ENCODE measurements around the gene CALML3.

Gene CALML3

DNA sequence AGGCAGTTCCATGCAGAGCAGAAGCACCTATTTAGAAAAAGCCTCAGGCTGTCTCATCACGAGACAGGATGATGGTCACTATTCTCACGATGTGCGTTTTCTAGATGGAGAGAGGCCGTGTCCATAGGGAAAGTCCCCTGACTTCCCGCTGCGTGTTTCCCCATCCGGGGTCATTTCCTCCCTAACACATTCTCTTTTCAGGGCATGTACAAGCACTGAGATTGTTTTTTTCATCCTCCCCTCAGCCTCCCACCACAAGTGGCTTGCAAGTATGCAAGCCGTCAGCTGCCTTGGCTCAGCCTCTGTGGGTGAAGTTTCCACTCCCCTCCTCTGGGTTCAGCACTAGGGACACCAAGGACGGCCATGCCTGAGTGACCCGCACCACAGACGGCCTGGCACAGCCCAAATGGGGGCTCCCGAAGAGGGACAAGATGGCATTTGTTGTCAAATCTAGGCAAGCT lies 22.7 kb upstream of the CALML3 start:
- CTCF ChIA-PET: interaction anchor here (0.6 to 0.9 kb wide), 4 partner anchors 48 to 1349 kb away, joined by 3 to 6 read pairs (median 4); no protein-coding TSS in a partner anchor
- no peak for TF ChIP-seq CTCF (conservative IDR thresholded peaks at IDR 0.05; ENCODE audit: low read depth)

DNA sequence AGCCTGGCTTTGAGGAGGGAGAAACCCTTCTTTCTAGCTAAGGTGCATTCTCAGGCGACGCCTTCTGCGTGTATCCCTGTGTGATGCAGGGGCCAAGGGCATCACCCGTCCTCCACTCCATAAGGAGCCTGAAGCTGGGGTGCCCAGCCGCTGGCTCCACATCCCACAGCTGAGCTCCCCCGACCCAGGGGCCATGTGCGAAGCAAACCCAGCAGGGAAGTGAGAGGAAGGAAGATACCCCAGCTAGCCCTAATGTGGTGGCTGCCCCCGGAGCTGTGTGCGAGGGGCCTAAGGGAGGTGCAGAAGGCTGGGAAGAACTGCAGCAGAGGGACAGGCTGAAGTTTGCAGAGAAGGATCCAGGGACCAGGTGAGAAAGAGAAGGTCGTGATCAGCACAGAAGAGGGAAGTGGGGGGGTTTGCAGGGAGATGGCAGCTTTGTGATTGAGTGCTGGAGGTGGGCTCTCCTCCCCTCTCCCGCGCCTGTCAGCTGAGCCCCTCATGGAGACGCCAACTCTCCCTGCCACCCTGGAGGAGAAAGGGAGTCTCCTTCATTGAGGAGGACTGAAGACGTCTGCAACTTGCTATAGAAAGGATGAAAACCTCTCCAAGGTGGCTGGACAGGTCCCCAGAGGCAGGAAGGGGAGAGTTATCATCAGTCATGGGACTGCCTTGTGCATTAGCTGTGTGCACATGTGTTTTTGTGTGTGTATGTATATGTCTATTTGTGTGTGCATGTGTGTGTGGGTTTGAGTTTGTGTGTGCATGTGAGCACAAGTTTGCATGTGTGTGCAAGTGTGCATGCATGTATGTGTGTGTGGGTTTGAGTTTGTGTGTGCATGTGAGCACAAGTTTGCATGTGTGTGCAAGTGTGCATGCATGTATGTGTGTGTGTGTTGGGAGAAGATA lies 21.9 kb upstream of the CALML3 start:
- no peak for TF ChIP-seq CTCF (conservative IDR thresholded peaks at IDR 0.05; ENCODE audit: low read depth)
- no peak overlapping the region for H3K27ac ChIP-seq
- CTCF ChIA-PET: interaction anchor here (0.6 to 1.0 kb wide), 5 partner anchors 49 to 1349 kb away, joined by 3 to 6 read pairs (median 3); no protein-coding TSS in a partner anchor
- POLR2A ChIA-PET (ENCODE audit: low non-redundant PET): interaction anchor here (0.6 kb wide), 1 partner anchor 37 kb away, joined by 3 read pairs; no protein-coding TSS in a partner anchor
- no peak for DNase-seq (ENCODE audit: low spot score)

More for the DNA sequence above, 22.7 kb upstream of the CALML3 start:
- DNase-seq (ENCODE audit: low spot score): no peak
- H3K27ac ChIP-seq: no peak overlapping the region
- POLR2A ChIA-PET (ENCODE audit: low non-redundant PET): no interaction called here

DNA sequence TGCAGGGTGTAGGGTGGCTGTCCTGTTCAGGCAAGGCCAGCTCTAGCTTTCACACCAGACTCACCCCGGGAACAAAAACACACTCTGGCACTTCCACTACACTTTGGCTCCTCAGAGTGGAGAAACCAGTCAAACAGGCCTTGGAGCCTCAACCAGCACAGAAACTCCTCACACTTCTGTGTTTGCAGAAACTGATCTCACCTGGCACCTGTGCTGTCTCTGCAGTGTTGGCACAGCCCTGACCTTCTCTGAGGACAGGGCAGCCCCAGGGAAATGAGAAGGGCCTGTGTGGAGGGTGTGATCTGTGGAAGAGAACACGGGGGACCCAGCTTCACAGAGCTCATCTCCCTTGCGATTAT lies 21.3 kb upstream of the CALML3 start:
- H3K27ac ChIP-seq: no peak overlapping the region
- ChIA-PET POLR2A (ENCODE audit: low non-redundant PET) (interaction anchor here (0.6 to 1.1 kb wide), 2 partner anchors 20 to 36 kb away, joined by 3 read pairs; no protein-coding TSS in a partner anchor), CTCF (interaction anchor here (0.7 to 1.0 kb wide), 2 partner anchors 97 to 167 kb away, joined by 3 to 5 read pairs; no protein-coding TSS in a partner anchor)
- peak; percentile 40 for DNase-seq (ENCODE audit: low spot score)
- no peak for TF ChIP-seq CTCF (conservative IDR thresholded peaks at IDR 0.05; ENCODE audit: low read depth)

DNA sequence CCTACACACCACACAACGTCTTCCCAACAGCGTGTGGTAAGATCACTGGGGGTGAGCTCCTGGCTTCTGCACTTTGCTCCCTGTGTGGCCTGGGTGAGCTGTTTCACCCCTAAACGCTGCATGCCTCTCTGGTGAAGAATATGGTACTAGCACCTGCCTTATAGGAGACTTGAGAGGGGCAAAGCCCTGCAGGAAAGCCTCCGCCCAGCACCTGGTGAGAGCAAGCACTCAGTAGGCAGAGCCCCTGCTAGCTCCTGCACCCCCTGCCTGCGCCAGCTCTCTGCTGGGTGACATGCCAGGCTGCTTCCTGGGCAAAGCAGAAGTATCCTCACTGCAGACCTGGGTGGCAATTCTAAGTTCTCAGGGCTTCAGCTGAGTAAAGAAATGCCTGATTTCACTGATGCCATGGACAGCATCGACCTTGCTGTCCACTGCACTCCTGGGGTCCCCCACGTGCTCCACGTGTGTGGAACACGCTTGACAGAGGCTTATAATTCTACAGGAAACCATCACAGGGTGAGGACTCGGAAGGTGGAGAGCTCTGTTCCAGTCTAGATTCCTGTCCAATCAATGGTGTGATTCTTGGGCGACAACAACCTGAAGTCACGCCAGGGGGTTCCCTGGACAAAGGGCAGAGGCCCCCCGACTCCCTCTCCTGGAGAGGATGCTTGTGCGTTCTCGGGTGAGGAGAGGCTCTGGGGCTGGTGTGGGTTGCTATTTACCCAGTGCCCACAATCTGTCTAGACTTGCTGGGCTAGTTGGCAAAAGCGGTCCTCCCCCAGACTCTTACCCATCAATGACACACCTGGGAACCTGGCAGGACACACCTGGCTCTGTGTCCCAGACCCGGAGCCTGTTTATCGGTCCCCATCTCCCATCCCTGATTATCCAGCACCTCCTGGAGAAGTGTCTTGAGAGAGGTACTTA lies 20.4 kb upstream of the CALML3 start:
- POLR2A ChIA-PET (ENCODE audit: low non-redundant PET): interaction anchor here (1.1 kb wide), 1 partner anchor 19 kb away, joined by 3 read pairs; no protein-coding TSS in a partner anchor
- no peak for TF ChIP-seq CTCF (conservative IDR thresholded peaks at IDR 0.05; ENCODE audit: low read depth)
- CTCF ChIA-PET: interaction anchor here (0.7 to 1.0 kb wide), 2 partner anchors 12 to 118 kb away, joined by 3 read pairs; no protein-coding TSS in a partner anchor
- DNase-seq (ENCODE audit: low spot score): no peak
- H3K27ac ChIP-seq: no peak overlapping the region

GRCh38 chr10:5506246-5506645 lies 18.5 kb upstream of the CALML3 start:
- ChIA-PET POLR2A (ENCODE audit: low non-redundant PET) (no interaction called here), CTCF (interaction anchor here (0.6 kb wide), 1 partner anchor 50 kb away, joined by 3 read pairs; no protein-coding TSS in a partner anchor)
- DNase-seq (ENCODE audit: low spot score): no peak
- H3K27ac ChIP-seq: peak overlapping the region; percentile 69
- TF ChIP-seq CTCF (conservative IDR thresholded peaks at IDR 0.05; ENCODE audit: low read depth): no peak

Data from RWPE1 (cell line).